ENCODE measurements around the gene PLCB4. TPM values are rescaled to one million over a fixed set of nuclear protein-coding genes. Genes with fewer than 3 reads are reported as not detected.

PLCB4 gene
- total RNA-seq, 1 donor from 2014 or later = 20.6 TPM

DNA sequence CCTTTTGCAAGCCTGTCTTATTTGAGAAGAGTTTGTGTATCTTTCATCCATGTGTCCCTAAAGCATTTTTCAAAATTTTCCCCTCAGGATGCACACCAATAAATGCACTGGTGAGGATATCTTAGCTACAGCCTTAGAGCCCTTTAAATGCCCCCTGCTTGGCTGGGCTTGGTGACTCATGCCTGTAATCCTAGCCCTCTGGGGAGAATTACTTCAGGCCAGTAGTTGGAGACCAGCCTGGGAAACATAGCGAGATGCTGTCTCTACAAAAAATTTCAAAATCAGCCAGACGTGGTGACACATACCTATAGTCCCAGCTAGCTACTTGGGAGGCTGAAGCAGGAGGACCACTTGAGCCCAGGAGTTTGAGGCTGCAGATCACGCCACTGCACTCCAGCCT lies 33.8 kb upstream of the PLCB4 start:
- Histone ChIP-seq H3K4me1 (no peaks in the 10 kb centered on the region), H3K27me3 (no peaks in the 10 kb centered on the region), H3K79me2 (ENCODE audit: low read depth) (no peaks in the 10 kb centered on the region), H3K4me2 (no peak overlapping the region), H3K36me3 (no peaks in the 10 kb centered on the region), H3K9ac (no peak overlapping the region), H2AFZ (replicated peaks) (no peak overlapping the region), H3K9me3 (ENCODE audit: low read depth) (no peaks in the 10 kb centered on the region), H3K4me3 (no peak overlapping the region), H3K27ac (no peak overlapping the region), H4K20me1 (ENCODE audit: low read depth) (no peaks in the 10 kb centered on the region), H3F3A (ENCODE audit: low read depth) (no peaks in the 10 kb centered on the region)
- no peak overlapping the region for H3K4me3 Mint-ChIP-seq
- TF ChIP-seq EZH2 (IDR thresholded peaks at IDR 0.05) = no peak
- TF ChIP-seq, protein P1, sequence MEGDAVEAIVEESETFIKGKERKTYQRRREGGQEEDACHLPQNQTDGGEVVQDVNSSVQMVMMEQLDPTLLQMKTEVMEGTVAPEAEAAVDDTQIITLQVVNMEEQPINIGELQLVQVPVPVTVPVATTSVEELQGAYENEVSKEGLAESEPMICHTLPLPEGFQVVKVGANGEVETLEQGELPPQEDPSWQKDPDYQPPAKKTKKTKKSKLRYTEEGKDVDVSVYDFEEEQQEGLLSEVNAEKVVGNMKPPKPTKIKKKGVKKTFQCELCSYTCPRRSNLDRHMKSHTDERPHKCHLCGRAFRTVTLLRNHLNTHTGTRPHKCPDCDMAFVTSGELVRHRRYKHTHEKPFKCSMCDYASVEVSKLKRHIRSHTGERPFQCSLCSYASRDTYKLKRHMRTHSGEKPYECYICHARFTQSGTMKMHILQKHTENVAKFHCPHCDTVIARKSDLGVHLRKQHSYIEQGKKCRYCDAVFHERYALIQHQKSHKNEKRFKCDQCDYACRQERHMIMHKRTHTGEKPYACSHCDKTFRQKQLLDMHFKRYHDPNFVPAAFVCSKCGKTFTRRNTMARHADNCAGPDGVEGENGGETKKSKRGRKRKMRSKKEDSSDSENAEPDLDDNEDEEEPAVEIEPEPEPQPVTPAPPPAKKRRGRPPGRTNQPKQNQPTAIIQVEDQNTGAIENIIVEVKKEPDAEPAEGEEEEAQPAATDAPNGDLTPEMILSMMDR (IDR thresholded peaks at IDR 0.05) = no peak
- no peak for TF ChIP-seq EZH2phosphoT487 (IDR thresholded peaks at IDR 0.05)
- DNase-seq (ENCODE audit: low spot score) = no peak
- H3K27me3 Mint-ChIP-seq (ENCODE audit: insufficient read depth, low read depth) = peaks cover 8% of the 10 kb centered on the region
- peaks cover 3% of the 10 kb centered on the region for H3K4me1 Mint-ChIP-seq
- peaks cover 4% of the 10 kb centered on the region for H3K9me3 Mint-ChIP-seq
- no peak overlapping the region for H3K27ac Mint-ChIP-seq
- no peaks in the 10 kb centered on the region for H3K36me3 Mint-ChIP-seq

DNA sequence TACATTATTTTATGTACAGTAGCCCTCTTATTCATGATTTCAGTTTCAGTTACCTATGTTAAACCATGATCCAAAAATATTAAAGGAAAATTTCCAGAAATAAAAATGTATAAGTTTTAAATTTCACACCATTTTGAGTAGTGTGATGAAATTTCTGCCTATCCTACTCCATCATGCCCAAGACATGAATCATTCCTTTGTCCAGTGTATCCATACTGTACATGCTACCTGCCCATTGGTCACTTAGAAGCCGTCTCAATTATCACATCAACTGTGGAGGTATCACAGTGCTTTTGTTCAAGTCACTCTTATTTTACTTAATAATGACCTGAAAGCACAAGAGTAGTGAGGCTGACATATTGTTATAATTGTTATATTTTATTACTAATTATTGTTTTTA lies 32.3 kb upstream of the PLCB4 start:
- Histone ChIP-seq H4K20me1 (ENCODE audit: low read depth) (no peaks in the 10 kb centered on the region), H3K9me3 (ENCODE audit: low read depth) (no peaks in the 10 kb centered on the region), H3K4me1 (no peaks in the 10 kb centered on the region), H3K4me3 (no peak overlapping the region), H3K36me3 (no peaks in the 10 kb centered on the region), H3K4me2 (no peak overlapping the region), H3K79me2 (ENCODE audit: low read depth) (no peaks in the 10 kb centered on the region), H3K27ac (no peak overlapping the region), H3F3A (ENCODE audit: low read depth) (no peaks in the 10 kb centered on the region), H3K27me3 (no peaks in the 10 kb centered on the region), H2AFZ (replicated peaks) (no peak overlapping the region), H3K9ac (no peak overlapping the region)
- peaks cover 9% of the 10 kb centered on the region for H3K27me3 Mint-ChIP-seq (ENCODE audit: insufficient read depth, low read depth)
- H3K4me3 Mint-ChIP-seq = no peak overlapping the region
- no peaks in the 10 kb centered on the region for H3K36me3 Mint-ChIP-seq
- DNase-seq (ENCODE audit: low spot score) = no peak
- peaks cover 4% of the 10 kb centered on the region for H3K9me3 Mint-ChIP-seq
- TF ChIP-seq EZH2 (IDR thresholded peaks at IDR 0.05) = no peak
- TF ChIP-seq EZH2phosphoT487 (IDR thresholded peaks at IDR 0.05) = no peak
- TF ChIP-seq, protein P1 (IDR thresholded peaks at IDR 0.05) = no peak
- H3K4me1 Mint-ChIP-seq = peaks cover 3% of the 10 kb centered on the region
- H3K27ac Mint-ChIP-seq = no peak overlapping the region

DNA sequence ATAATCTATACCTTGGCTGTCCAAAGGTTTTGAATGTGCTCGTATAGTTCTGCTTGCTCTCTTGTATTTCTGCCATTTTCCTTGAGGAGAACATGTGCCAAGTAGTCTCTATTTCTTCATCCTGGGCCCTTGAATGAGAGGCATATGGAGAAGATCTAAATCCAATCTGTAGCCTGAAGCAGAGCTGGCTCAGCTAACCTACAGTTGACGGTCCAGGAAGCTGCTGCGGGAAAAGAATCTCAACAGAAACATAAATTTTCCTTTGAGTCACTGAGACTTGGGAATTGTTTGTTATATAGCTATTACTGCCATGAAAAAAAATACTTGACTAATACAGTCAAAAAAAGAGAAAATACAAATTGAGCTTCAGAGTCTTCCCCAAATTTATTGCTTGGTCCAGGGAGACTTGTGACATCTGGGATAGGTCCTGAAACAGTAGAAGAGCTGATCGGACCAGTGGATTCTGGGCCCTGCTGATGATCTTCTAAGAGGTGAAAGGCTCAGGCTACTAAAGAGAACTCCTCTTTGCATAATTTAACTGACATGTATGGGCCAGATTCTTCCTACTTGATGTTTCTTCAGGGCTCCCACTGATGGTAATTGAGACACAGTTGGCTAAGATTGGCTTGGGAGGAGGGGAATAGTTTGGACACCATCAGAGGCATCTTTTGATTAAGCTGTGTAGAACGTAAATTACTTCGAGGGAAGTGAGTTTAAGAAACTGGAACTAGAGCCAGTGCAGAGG lies 29.9 kb upstream of the PLCB4 start:
- Histone ChIP-seq H3K27me3 (no peaks in the 10 kb centered on the region), H3K27ac (no peak overlapping the region), H3K36me3 (no peaks in the 10 kb centered on the region), H3K4me1 (no peaks in the 10 kb centered on the region), H4K20me1 (ENCODE audit: low read depth) (no peaks in the 10 kb centered on the region), H3K4me3 (no peak overlapping the region), H3K4me2 (no peak overlapping the region), H2AFZ (replicated peaks) (no peak overlapping the region), H3K9me3 (ENCODE audit: low read depth) (no peaks in the 10 kb centered on the region), H3K79me2 (ENCODE audit: low read depth) (no peaks in the 10 kb centered on the region), H3F3A (ENCODE audit: low read depth) (no peaks in the 10 kb centered on the region), H3K9ac (no peak overlapping the region)
- peaks cover 3% of the 10 kb centered on the region for H3K4me1 Mint-ChIP-seq
- H3K4me3 Mint-ChIP-seq = no peak overlapping the region
- no peak for DNase-seq (ENCODE audit: low spot score)
- H3K27ac Mint-ChIP-seq = no peak overlapping the region
- no peaks in the 10 kb centered on the region for H3K9me3 Mint-ChIP-seq
- H3K27me3 Mint-ChIP-seq (ENCODE audit: insufficient read depth, low read depth) = peaks cover 7% of the 10 kb centered on the region
- no peaks in the 10 kb centered on the region for H3K36me3 Mint-ChIP-seq
- TF ChIP-seq, protein P1 (IDR thresholded peaks at IDR 0.05) = no peak
- TF ChIP-seq EZH2phosphoT487 (IDR thresholded peaks at IDR 0.05) (no peak), EZH2 (IDR thresholded peaks at IDR 0.05) (no peak)
